Activated T-cell treated with anti-CD3 and anti-CD28 coated beads, Interleukin-2, amount 50 U/mL, for 24 hours (primary cell): Measurements from ENCODE around the gene IGFBP2.

Experiments used
- DNase-seq: peaks from one replicate; pipeline ENCODE4 v3.0.0-alpha.2; 2020
- H3K27ac Mint-ChIP-seq: 2 replicates; pipeline ENCODE4 v1.8.0; 2020; ENCODE audit warnings: mild to moderate bottlenecking, mixed read lengths
- H3K27me3 Mint-ChIP-seq: 2 replicates; pipeline ENCODE4 v1.8.0; 2020; ENCODE audit warnings: mixed read lengths
- H3K36me3 Mint-ChIP-seq: 2 replicates; pipeline ENCODE4 v1.8.0; 2020; ENCODE audit warnings: low read depth, mixed read lengths
- H3K4me1 Mint-ChIP-seq: 2 replicates; pipeline ENCODE4 v1.8.0; 2020; ENCODE audit warnings: low read depth, mixed read lengths
- H3K4me3 Mint-ChIP-seq: 2 replicates; pipeline ENCODE4 v1.8.0; 2020; ENCODE audit warnings: mild to moderate bottlenecking, moderate library complexity, mixed read lengths
- H3K9me3 Mint-ChIP-seq: 2 replicates; pipeline ENCODE4 v1.8.0; 2020; ENCODE audit warnings: mixed read lengths

The IGFBP2 gene

GRCh38 chr2:216700088-216700567 lies 66.9 kb downstream of the IGFBP2 start:
- no peaks in the 10 kb centered on the region for H3K9me3 Mint-ChIP-seq

GRCh38 chr2:216700781-216701180 lies 67.6 kb downstream of the IGFBP2 start:
- DNase-seq, result no peak
- no peak overlapping the region for H3K27ac Mint-ChIP-seq
- H3K4me1 Mint-ChIP-seq, result no peaks in the 10 kb centered on the region
- no peaks in the 10 kb centered on the region for H3K36me3 Mint-ChIP-seq
- peaks cover 29% of the 10 kb centered on the region for H3K27me3 Mint-ChIP-seq
- H3K4me3 Mint-ChIP-seq, result no peak overlapping the region
- no peaks in the 10 kb centered on the region for H3K9me3 Mint-ChIP-seq

More at GRCh38 chr2:216700088-216700567, 66.9 kb downstream of the IGFBP2 start:
- no peak overlapping the region for H3K4me3 Mint-ChIP-seq
- peaks cover 34% of the 10 kb centered on the region for H3K27me3 Mint-ChIP-seq
- H3K4me1 Mint-ChIP-seq, result no peaks in the 10 kb centered on the region
- no peak overlapping the region for H3K27ac Mint-ChIP-seq
- no peak for DNase-seq
- no peaks in the 10 kb centered on the region for H3K36me3 Mint-ChIP-seq

GRCh38 chr2:216701544-216701943 lies 68.3 kb downstream of the IGFBP2 start:
- peaks cover 21% of the 10 kb centered on the region for H3K27me3 Mint-ChIP-seq
- H3K27ac Mint-ChIP-seq, result no peak overlapping the region
- H3K9me3 Mint-ChIP-seq, result no peaks in the 10 kb centered on the region
- no peaks in the 10 kb centered on the region for H3K36me3 Mint-ChIP-seq
- no peak for DNase-seq
- H3K4me1 Mint-ChIP-seq, result no peaks in the 10 kb centered on the region
- H3K4me3 Mint-ChIP-seq, result no peak overlapping the region

GRCh38 chr2:216702756-216703155 lies 69.5 kb downstream of the IGFBP2 start:
- H3K36me3 Mint-ChIP-seq, result no peaks in the 10 kb centered on the region
- no peak overlapping the region for H3K27ac Mint-ChIP-seq
- H3K4me1 Mint-ChIP-seq, result no peaks in the 10 kb centered on the region
- DNase-seq, result no peak
- no peak overlapping the region for H3K4me3 Mint-ChIP-seq
- H3K27me3 Mint-ChIP-seq, result peaks cover 11% of the 10 kb centered on the region
- no peaks in the 10 kb centered on the region for H3K9me3 Mint-ChIP-seq

GRCh38 chr2:216710551-216711301 lies 77.5 kb downstream of the IGFBP2 start:
- H3K27ac Mint-ChIP-seq, result no peak overlapping the region
- no peaks in the 10 kb centered on the region for H3K4me1 Mint-ChIP-seq
- H3K9me3 Mint-ChIP-seq, result peaks cover 5% of the 10 kb centered on the region
- DNase-seq, result no peak
- peaks cover 7% of the 10 kb centered on the region for H3K27me3 Mint-ChIP-seq
- no peak overlapping the region for H3K4me3 Mint-ChIP-seq
- H3K36me3 Mint-ChIP-seq, result no peaks in the 10 kb centered on the region

- Mint-ChIP-seq H3K4me1 (no peaks in the 10 kb centered on the region), H3K4me3 (no peak overlapping the region), H3K27ac (no peak overlapping the region), H3K27me3 (peaks cover 7% of the 10 kb centered on the region), H3K36me3 (no peaks in the 10 kb centered on the region), H3K9me3 (peaks cover 5% of the 10 kb centered on the region)
- no peak for DNase-seq
These were observed 78.1 kb downstream of the IGFBP2 start for GRCh38 chr2:216711348-216711747.

- no peaks in the 10 kb centered on the region for H3K4me1 Mint-ChIP-seq
- peaks cover 5% of the 10 kb centered on the region for H3K9me3 Mint-ChIP-seq
- no peak overlapping the region for H3K27ac Mint-ChIP-seq
- no peaks in the 10 kb centered on the region for H3K36me3 Mint-ChIP-seq
- DNase-seq, result no peak
- H3K27me3 Mint-ChIP-seq, result peaks cover 7% of the 10 kb centered on the region
- H3K4me3 Mint-ChIP-seq, result no peak overlapping the region
These were observed 80.6 kb downstream of the IGFBP2 start for GRCh38 chr2:216713691-216714336.
